Measurements from ENCODE around the gene AMOTL1.

AMOTL1 gene

DNA sequence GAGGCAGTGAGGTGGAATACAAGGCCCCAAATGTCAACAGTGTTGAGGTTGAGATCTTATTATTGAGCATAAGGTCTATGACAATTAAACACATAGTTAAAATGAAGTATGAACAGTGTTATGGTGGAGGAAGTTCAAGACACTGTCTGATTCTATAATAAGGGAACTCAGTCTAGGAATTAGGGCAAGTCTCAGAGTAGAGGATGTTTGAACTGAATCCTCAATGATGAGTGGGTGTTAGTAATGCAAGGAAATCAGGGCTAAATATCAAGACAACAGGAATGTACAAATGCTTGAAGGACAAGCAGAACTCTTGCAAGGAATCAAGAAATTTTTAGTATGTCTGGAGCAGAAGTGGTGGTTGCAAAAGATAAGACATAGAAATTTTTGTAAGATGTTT lies 152.2 kb downstream of the AMOTL1 start:
- no peak for DNase-seq (ENCODE audit: low read depth in 1 of 2, low spot score in 1 of 2)

DNA sequence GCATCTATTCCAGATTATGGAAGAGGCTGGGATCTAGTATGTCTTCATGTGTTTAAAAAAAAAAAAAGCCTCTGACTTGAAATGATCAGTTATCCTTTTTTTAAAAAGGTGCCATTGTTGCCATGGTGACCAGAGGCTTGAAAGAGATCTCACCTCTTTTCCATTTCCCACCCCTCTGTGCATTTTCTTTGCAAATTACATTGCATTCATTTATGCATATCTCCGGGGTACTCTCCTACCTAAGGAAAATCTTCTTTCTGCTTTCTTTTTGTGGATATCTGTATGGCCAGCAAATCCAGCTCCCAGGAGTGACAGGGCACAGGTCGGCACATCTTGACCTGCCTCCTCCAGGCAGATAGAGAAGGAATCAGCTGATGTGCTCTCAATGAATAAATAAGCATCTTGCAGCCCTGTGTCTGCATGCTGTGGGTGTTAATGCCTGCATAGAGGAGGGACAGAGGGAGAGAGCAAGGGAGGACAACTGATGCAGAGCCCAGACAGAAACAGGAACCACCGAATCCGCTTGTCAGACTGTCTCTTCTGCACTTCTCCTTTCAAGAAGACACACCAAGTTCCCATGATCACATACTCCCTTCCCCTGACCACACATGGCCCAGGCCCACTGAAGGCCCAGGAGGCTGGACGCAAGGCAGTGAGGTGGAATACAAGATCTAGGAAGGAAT lies 154.3 kb downstream of the AMOTL1 start:
- no peak for DNase-seq (ENCODE audit: low read depth in 1 of 2, low spot score in 1 of 2)

DNA sequence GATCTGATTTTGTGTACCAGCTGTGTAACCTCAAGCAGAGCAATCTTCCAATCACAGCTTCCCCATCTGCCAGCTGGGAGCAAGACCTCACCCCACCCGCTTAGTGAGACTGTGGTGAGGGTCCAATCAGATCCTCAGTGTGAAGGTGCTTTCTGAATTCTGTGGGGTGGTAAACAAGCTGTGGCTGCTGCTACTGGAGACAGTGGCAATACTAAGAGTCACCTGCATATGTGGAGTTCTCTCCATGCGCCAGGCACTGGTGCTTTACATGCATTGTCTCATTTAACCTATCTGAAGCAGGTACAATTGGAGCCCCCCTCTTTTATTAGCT lies 154.8 kb downstream of the AMOTL1 start:
- no peak for DNase-seq (ENCODE audit: low read depth in 1 of 2, low spot score in 1 of 2)

DNA sequence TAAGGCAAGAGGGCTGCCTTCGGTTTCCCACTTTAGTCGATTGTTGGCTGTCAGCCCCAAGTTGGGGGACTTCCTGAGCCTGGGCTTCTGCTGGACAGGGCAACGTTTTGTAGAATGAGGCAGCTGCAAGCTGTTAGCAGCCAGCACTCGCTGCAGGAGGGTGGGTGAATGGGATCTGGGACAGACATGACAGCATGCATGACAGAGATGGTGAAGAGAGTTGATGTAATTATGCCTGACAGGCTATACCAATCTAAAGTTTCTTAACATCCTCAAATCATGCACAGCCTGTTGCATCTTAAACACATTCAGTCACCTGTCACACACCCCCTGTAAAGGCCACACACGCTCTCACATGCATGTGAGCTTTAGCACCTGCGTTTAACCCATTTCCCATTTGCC lies 156.0 kb downstream of the AMOTL1 start:
- DNase-seq (ENCODE audit: low read depth in 1 of 2, low spot score in 1 of 2): no peak

DNA sequence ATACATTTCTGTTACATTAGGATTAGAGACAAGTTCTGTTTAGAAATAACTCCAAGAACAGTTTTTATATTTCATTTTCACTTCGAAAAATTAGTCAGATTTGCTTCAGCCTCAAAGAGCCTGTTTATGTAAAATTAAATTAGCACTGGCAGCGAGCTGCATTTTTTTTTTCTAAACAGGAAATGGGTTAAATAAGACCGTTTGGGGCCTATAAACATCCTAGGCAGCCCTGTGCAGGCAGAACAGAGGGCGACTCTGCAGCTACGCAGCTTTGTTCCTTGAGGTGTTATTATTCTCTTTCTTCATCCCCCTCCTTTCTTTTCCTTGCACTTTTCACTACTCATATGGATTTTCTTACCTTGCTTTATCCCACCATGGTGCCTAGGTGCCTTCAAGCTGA lies 156.5 kb downstream of the AMOTL1 start:
- no peak for DNase-seq (ENCODE audit: low read depth in 1 of 2, low spot score in 1 of 2)

DNA sequence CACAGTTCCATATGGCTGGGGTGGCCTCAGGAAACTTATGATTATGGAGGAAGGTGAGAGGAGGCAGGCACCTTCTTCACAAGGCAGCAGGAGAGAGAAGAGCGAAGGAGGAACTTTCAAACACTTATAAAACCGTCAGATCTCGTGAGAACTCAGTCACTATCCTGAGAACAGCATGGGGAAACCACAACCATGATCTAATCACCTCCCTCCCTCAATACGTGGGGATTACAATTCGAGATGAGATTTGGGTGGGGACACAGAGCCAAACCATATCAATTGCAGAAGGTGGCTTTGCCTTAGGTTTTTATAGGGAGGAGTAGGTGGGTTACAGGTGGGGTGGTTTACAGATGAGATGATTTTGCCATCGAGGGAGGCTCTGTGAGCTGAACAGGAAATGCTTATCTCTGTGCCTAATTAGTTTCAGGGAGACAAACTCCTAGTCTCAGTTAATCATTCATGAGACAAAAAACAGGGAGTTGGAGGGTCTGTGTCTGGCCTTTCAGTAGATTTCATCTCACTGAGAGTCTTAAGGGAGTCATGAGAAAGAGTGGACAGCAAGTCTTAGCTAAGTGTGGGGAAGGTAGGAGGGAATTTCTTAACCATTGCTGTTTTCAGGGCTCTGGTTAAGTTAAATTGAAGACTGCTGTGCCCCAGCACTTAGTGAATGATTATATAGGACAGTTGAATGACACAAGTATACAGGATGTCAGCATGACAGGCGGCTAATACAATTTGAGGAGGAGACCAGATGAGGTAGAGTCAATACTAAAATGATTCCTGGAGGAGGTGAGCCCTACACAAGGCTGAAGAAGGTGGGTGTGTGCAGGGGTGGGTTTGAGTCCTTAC lies 157.5 kb downstream of the AMOTL1 start:
- no peak for DNase-seq (ENCODE audit: low read depth in 1 of 2, low spot score in 1 of 2)

DNA sequence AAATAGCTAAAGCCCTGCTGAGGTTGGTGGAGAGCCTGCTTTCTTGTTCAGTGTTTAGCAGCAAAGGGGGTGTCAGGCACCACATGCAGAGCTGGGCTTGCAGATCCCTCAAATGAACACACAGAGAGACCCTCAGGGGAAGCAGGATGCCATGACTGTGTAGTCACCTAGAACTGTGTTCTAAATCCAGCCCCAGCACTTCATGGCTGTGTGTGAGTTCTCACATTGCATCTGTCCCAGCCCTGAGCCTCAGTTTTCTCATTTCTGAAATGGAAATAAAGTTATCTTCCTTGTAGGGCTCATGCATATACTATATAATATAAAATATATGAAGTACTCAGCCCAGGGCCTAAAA lies 158.1 kb downstream of the AMOTL1 start:
- DNase-seq (ENCODE audit: low read depth in 1 of 2, low spot score in 1 of 2): no peak

Data from activated CD4-positive, alpha-beta T cell treated with anti-CD3 and anti-CD28 coated beads, Interleukin-2, amount 50 U/mL, for 24 hours (primary cell).